IMR-90 (cell line): Measurements from ENCODE around the gene ATP11A. TPM values are rescaled to one million over a fixed set of nuclear protein-coding genes. Genes with fewer than 3 reads are reported as not detected.

ENCODE experiments used
- ATAC-seq: fragments of 200-7000 bp; cut with Tn5 transposase; 2 replicates; pipeline ENCODE4 v1.9.1; 2020; ENCODE audit warnings: low read depth, mild to moderate bottlenecking, moderate library complexity
- BruUV-seq: library from RNA; stranded (reverse); fragments of 400-500 nt; replicated peaks from 2 replicates; lab custom pipeline; 2021; lab: Mats Ljungman, UMichigan
- CTCF ChIA-PET: fragments of 300-600 bp; formaldehyde crosslinking; extraction: SDS; loops from one replicate; lab custom pipeline; 2021; ENCODE audit warnings: antibody characterized with exemption; lab: Yijun Ruan, JAX
- POLR2A ChIA-PET: fragments of 300-600 bp; sonication (Branson Sonifier 250); formaldehyde crosslinking; loops from one replicate; lab custom pipeline; 2022; ENCODE audit warnings: antibody characterized with exemption; ENCODE audit not compliant: unreplicated experiment; lab: Charles Lee
- DNase-seq: peaks from one replicate; pipeline ENCODE4 v3.0.0; 2013
- H2AFZ ChIP-seq: replicated peaks from 2 replicates; pipeline ENCODE3; 2013; ENCODE audit warnings: low read length, mild to moderate bottlenecking; ENCODE audit not compliant: poor library complexity
- H2AK5ac ChIP-seq: 2 replicates; pipeline ENCODE4 v1.6.1; 2013; ENCODE audit warnings: low read depth, low read length, inconsistent platforms
- H2AK9ac ChIP-seq: replicated peaks from 2 replicates; pipeline ENCODE3; 2013; ENCODE audit warnings: mild to moderate bottlenecking, low read depth, low read length, moderate library complexity; ENCODE audit not compliant: poor library complexity
- H2BK120ac ChIP-seq: 2 replicates; pipeline ENCODE4 v1.6.1; 2013; ENCODE audit warnings: low read depth, low read length, inconsistent platforms
- H2BK15ac ChIP-seq: 3 replicates; pipeline ENCODE4 v1.6.1; 2013; ENCODE audit warnings: low read depth, low read length, inconsistent platforms
- H2BK20ac ChIP-seq: 2 replicates; pipeline ENCODE4 v1.6.1; 2013; ENCODE audit warnings: low read depth, mild to moderate bottlenecking, inconsistent platforms, low read length, moderate library complexity
- H2BK5ac ChIP-seq: 2 replicates; pipeline ENCODE4 v1.6.1; 2013; ENCODE audit warnings: mild to moderate bottlenecking, low read depth, low read length, inconsistent platforms; ENCODE audit not compliant: poor library complexity, severe bottlenecking
- H3K14ac ChIP-seq: replicated peaks from 2 replicates; pipeline ENCODE4 v1.6.1; 2013; ENCODE audit warnings: low read depth, low read length, inconsistent platforms
- H3K18ac ChIP-seq: 2 replicates; pipeline ENCODE4 v1.6.1; 2013; ENCODE audit warnings: low read depth, low read length, control low read depth
- H3K23ac ChIP-seq: 2 replicates; pipeline ENCODE4 v1.6.1; 2013; ENCODE audit warnings: low read depth, low read length, inconsistent platforms
- H3K27ac ChIP-seq: 2 replicates; pipeline ENCODE4 v1.5.1; 2013; ENCODE audit warnings: mild to moderate bottlenecking, control low read depth, low read length; ENCODE audit not compliant: insufficient read depth
- H3K27me3 ChIP-seq: 2 replicates; pipeline ENCODE4 v1.6.1; 2013; ENCODE audit warnings: low read length; ENCODE audit not compliant: control insufficient read depth, insufficient read depth
- H3K36me3 ChIP-seq: 2 replicates; pipeline ENCODE4 v1.6.1; 2013; ENCODE audit warnings: low read length, mixed read lengths; ENCODE audit not compliant: control insufficient read depth, insufficient read depth
- H3K4ac ChIP-seq: 2 replicates; pipeline ENCODE4 v1.6.1; 2013; ENCODE audit warnings: low read depth, low read length, inconsistent platforms
- H3K4me1 ChIP-seq: 2 replicates; pipeline ENCODE4 v1.6.1; 2013; ENCODE audit warnings: low read length, mixed read lengths; ENCODE audit not compliant: control insufficient read depth, insufficient read depth
- H3K4me2 ChIP-seq: 2 replicates; pipeline ENCODE4 v1.6.1; 2013; ENCODE audit warnings: low read depth, mild to moderate bottlenecking, control low read depth, low read length, moderate library complexity
- H3K4me3 ChIP-seq: 2 replicates; pipeline ENCODE4 v1.5.1; 2013; ENCODE audit warnings: low read depth, mild to moderate bottlenecking, control low read depth, low read length, moderate library complexity; ENCODE audit not compliant: insufficient read depth
- H3K56ac ChIP-seq: 2 replicates; pipeline ENCODE4 v1.6.1; 2013; ENCODE audit warnings: low read length, inconsistent platforms; ENCODE audit not compliant: insufficient read depth; ENCODE audit errors: extremely low read depth
- H3K79me1 ChIP-seq, 2 experiments: 2 replicates each; pipeline ENCODE4 v1.6.1; 2013; ENCODE audit warnings: low read length in 2 of 2, inconsistent platforms in 1 of 2, low read depth in 1 of 2
- H3K9ac ChIP-seq: 2 replicates; pipeline ENCODE4 v1.6.1; 2013; ENCODE audit warnings: low read depth, low read length, control low read depth
- H3K9me1 ChIP-seq: 2 replicates; pipeline ENCODE4 v1.6.1; 2013; ENCODE audit warnings: low read length, inconsistent platforms; ENCODE audit not compliant: insufficient read depth
- H3K9me3 ChIP-seq: 2 replicates; pipeline ENCODE4 v1.6.1; 2013; ENCODE audit warnings: low read length; ENCODE audit not compliant: control insufficient read depth, insufficient read depth
- H4K20me1 ChIP-seq: 2 replicates; pipeline ENCODE4 v1.6.1; 2013; ENCODE audit warnings: low read length, inconsistent platforms; ENCODE audit not compliant: insufficient read depth
- H4K5ac ChIP-seq: 2 replicates; pipeline ENCODE4 v1.6.1; 2013; ENCODE audit warnings: mild to moderate bottlenecking, low read depth, low read length, control low read depth
- H4K8ac ChIP-seq, 2 experiments: 2 replicates each; pipeline ENCODE4 v1.6.1; 2013; ENCODE audit warnings: low read depth in 2 of 2, low read length in 2 of 2, control low read depth in 1 of 2, inconsistent platforms in 1 of 2
- H4K91ac ChIP-seq: 2 replicates; pipeline ENCODE4 v1.6.1; 2013; ENCODE audit warnings: low read depth, low read length, inconsistent platforms; ENCODE audit not compliant: insufficient read depth
- CEBPB ChIP-seq: IDR thresholded peaks from 2 replicates; pipeline ENCODE4 v1.6.1; 2012; ENCODE audit warnings: low read depth, low read length, improper control_type of control experiment
- CHD1 ChIP-seq: IDR thresholded peaks from 2 replicates; pipeline ENCODE4 v1.6.1; 2012; ENCODE audit warnings: low read depth, low read length, improper control_type of control experiment
- ELK1 ChIP-seq: fragments of 150-350 bp; IDR thresholded peaks from 2 replicates; pipeline ENCODE4 v1.6.1; 2016; ENCODE audit warnings: low read depth, mild to moderate bottlenecking, low read length, moderate library complexity, borderline replicate concordance
- FOS ChIP-seq: fragments of 150-350 bp; IDR thresholded peaks from 2 replicates; pipeline ENCODE4 v1.6.1; 2016; ENCODE audit warnings: low read depth, low read length
- MAFK ChIP-seq: IDR thresholded peaks from 2 replicates; pipeline ENCODE4 v1.6.1; 2012; ENCODE audit warnings: low read depth, low read length, improper control_type of control experiment
- MXI1 ChIP-seq: IDR thresholded peaks from 2 replicates; pipeline ENCODE4 v1.6.1; 2012; ENCODE audit warnings: low read depth, mild to moderate bottlenecking, low read length, moderate library complexity, borderline replicate concordance
- RAD21 ChIP-seq: IDR thresholded peaks from 2 replicates; pipeline ENCODE4 v1.6.1; 2012; ENCODE audit warnings: low read length, improper control_type of control experiment
- WGBS, 2 experiments: methylation state at CpG; one replicate each; pipeline versions ENCODE4 v1.1.5 to v1.1.7; 2013; ENCODE audit warnings: missing lambda C conversion rate in 2 of 2; ENCODE audit not compliant: insufficient read length in 1 of 2; ENCODE audit errors: extremely low coverage in 2 of 2; 5-methylcytosine and 5-hydroxymethylcytosine counted together
- dilution Hi-C: fragments of 300-500 bp; cut with HindIII; formaldehyde crosslinking; loops from one replicate; pipeline ENCODE4 v1.14.3; 2018; ENCODE audit warnings: low sequenced_read_pairs; ENCODE audit not compliant: unreplicated experiment
- in situ Hi-C: fragments of 300-500 bp; cut with MboI; formaldehyde crosslinking; loops from 3 replicates; pipeline ENCODE4 v1.14.3; 2019; ENCODE audit warnings: low sequenced_read_pairs, inconsistent platforms, mixed read lengths
- intact Hi-C: fragments of 100-400 bp; cut with micrococcal nuclease; formaldehyde crosslinking; loops from 2 replicates; pipeline ENCODE4 v1.10.0; 2022
- polyA plus RNA-seq, 3 experiments: library from polyadenylated mRNA; depleted of rRNA; stranded (reverse); fragments of >200 nt; gene quantifications; 2 replicates each; pipeline ENCODE4 v1.2.3, GENCODE V29; 2012; ENCODE audit warnings: low replicate concordance in 1 of 3
- total RNA-seq: library from RNA; depleted of rRNA; stranded (reverse); fragments of >200 nt; gene quantifications from 2 replicates; pipeline ENCODE4 v1.2.3, GENCODE V29; 2012

ATP11A gene
- total and polyA plus RNA-seq, 2 of the 4 experiments (the other 2 are of a cell fraction) = 8.4 to 12.0 TPM

DNA sequence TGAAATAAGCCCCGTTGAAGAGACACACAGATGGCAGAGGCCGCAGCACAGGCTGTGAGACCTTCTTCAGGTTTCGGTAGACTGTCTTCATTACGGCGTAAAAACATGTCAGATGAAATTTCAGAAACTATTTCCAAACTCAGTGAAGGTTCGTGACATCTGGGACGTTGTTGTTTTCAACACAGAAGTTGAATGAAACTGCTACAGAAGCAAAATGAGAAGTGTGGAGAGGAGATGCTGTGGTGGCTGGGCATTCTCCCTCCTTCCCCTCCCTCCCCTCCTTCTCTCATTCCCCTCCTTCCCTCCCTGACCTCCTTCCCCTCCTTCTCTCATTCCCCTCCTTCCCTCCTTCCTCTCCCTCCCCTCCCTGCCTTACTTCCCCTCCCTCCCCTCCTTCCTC is 113.6 kb downstream of the ATP11A start:
- 93% methylated on average over 3 of the region's 7 CpGs; no CpG with 5 or more reads in 1 of the 2 experiments for WGBS, 2 experiments

More for the DNA sequence above, 113.6 kb downstream of the ATP11A start:
- no peak for DNase-seq
- Histone ChIP-seq H3K4me3 (no peak overlapping the region), H3K79me1 (no peaks in the 10 kb centered on the region), H3K27me3 (no peaks in the 10 kb centered on the region), H4K91ac (no peak overlapping the region), H3K14ac (no peak overlapping the region), H3K56ac (no peak overlapping the region), H2BK5ac (no peak overlapping the region), H2AK5ac (peak overlapping the region; percentile 45; the same call in 1 of the 2 replicates), H3K4me1 (peaks cover 2% of the 10 kb centered on the region; the same call in 1 of the 2 replicates), H3K18ac (no peak overlapping the region), H3K9ac (no peak overlapping the region), H3K4ac (no peak overlapping the region), H2BK20ac (no peak overlapping the region), H3K36me3 (no peaks in the 10 kb centered on the region; the same call in 1 of the 2 replicates), H3K23ac (no peak overlapping the region), H2BK15ac (no peak overlapping the region), H2BK120ac (no peak overlapping the region), H2AFZ (no peak overlapping the region), H3K9me3 (no peaks in the 10 kb centered on the region; the same call in 1 of the 2 replicates), H4K8ac (no peak overlapping the region), H3K9me1 (peaks cover 4% of the 10 kb centered on the region; the same call in 1 of the 2 replicates), H4K20me1 (no peaks in the 10 kb centered on the region), H3K4me2 (no peak overlapping the region), H4K5ac (no peak overlapping the region), H2AK9ac (no peak overlapping the region), H3K27ac (no peak overlapping the region)
- POLR2A ChIA-PET = no interaction called here
- CTCF ChIA-PET = no interaction called here
- TF ChIP-seq ELK1 (no peak), RAD21 (no peak), CEBPB (no peak), MXI1 (no peak), MAFK (no peak), CHD1 (no peak), FOS (no peak)
- ATAC-seq = no peak
- BruUV-seq = no TSS peak
- intact Hi-C loops = no loop called here
- dilution Hi-C loops = no loop called here
- in situ Hi-C loops = no loop called here
